ENCODE measurements around the gene SLC13A1. TPM values are rescaled to one million over a fixed set of nuclear protein-coding genes. Genes with fewer than 3 reads are reported as not detected.
A peak's percentile ranks its signal among the peaks of the same experiment; 100 is the strongest.
"Not testable (repeated sequence)": the region's sequence is repeated elsewhere in the genome, so short reads cannot be mapped to it uniquely, and the experiment has no call there.

SLC13A1 gene
- total RNA-seq (2014; rRNA removed; shearing (Covaris generic)) = not detected in 2 replicates
- not detected in 2 replicates for polyA plus RNA-seq (2014; cell fraction: nucleus; rRNA removed)

DNA sequence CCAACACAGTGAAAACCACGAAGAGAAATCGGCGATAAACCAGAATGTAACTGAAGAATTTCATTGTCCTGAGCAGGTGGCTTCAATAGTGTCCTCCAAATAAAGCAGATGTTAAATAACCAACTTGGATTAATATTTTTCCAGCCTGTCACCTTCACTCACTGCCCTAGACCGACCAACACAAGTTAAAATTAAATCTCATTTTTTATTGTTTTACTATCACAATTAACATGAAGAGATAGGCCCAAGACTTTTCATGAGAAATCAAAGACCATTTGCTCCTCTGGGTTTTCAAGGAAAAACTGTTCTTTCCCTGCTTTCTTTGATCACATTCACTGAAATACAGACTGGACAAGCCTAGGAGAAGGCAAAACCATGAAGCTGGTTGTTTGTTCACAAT is at the start of gene SLC13A1:
TSS of gene SLC13A1 (minus strand) at position 87 of the 400 bp plus-strand sequence. CDS start at position 64, 23 bp downstream.
- no peak for DNase-seq (ENCODE audit: extremely low read depth, low read depth)

DNA sequence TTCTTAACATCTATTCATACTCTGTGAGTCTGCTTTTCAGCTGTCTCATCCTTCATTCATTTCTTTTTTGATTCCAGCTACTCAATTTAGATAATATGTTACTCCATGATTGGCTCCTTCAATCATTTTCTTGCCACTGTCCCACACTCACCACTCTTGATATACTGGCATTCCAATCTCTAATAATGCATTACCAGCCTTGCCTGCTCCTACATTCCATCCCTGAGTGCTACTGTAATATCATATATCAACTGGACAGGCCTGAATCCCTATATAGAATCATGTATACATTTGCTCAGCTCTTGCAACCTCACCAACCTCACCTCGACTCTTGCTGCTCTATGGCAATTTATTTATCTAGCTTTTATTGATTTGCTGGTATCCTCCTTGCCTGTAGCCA is 45.0 kb upstream of the SLC13A1 start:
- DNase-seq (ENCODE audit: extremely low read depth, low read depth) = no peak

GRCh38 chr7:123242467-123243092 is 42.8 kb upstream of the SLC13A1 start:
- no peak for DNase-seq (ENCODE audit: extremely low read depth, low read depth)

DNA sequence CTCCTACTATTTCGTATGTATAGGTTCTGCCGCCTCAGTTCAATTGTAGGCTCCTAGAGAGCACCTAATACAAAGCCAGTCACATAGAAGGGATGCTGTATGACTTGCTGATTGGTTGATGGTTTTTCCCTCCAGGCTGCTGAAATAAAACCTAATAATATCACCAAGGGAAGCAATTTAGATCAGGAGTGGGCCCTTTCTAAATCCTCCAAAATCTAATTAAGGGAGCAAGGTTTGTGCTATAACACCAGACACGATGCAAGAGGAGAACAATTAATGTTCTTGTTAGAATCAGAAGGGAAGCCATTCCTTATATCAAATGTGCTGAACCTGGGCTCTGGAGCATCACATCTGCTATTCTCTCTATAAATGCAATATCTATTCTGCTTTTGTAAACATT is 42.0 kb upstream of the SLC13A1 start:
- no peak for DNase-seq (ENCODE audit: extremely low read depth, low read depth)

DNA sequence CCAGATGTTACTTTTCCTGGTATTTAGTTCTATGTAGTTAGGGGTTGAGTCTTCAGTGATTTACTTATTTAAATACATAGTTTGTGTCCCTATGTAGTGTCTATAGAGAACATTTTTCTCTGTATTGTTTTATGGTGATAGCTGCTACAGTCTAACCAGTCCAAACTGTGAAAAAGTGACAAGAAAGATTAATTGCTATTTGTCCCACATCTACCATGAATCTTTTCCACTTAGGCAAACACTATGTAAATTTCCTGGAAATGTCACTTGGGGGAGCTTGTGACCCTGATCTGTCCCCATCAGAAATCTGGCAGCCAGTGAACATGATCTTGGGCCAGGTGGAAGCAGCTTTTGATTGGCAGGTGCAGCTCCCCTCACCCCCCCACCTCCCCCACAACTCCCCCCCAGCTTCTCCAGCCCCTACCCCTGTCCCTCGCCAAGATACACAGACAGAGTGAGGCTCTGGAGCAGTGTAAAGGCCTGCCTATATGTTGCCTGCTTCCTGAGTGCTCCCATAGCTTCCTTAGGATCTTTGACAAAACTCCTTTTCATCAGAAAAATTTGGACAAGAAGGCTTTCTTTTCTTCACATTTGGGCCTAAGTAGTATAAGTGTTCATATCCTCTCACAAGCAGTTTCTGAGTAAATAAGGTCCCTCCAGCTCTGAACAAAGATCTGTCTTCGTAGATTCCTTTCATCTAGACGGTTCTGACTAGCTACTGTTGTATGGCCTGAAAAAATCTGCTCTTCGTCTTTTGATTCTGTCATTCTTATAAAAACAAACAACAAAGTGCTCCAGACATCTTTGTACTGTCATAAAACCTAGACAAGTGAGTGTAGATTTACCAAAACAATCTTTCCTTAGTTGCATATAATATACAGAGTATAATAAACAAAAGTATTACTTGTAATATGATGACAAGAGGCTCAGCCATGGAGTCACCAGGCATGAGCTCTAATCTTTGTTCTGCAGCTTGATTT is 31.5 kb upstream of the SLC13A1 start:
- no peak for DNase-seq (ENCODE audit: extremely low read depth, low read depth)

DNA sequence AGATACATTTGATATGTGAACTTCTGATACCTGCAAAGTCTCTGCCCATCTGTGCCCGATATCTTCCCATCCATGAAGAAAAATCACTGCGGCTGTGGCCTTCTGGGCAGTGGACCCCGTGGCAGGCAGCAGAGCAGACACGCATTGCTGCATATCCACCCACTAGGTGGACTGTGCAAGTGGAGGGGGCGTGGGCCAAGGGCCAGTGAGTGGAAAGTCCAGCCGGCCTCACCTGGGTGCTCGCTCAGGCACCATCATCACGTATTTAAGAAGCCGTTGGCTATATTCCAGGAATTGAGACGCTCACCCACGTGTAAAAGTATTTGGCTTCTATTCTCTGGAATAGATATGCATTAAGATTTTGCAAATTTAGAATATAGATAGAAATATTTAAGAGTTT is 30.8 kb upstream of the SLC13A1 start:
- no peak for DNase-seq (ENCODE audit: extremely low read depth, low read depth)

DNA sequence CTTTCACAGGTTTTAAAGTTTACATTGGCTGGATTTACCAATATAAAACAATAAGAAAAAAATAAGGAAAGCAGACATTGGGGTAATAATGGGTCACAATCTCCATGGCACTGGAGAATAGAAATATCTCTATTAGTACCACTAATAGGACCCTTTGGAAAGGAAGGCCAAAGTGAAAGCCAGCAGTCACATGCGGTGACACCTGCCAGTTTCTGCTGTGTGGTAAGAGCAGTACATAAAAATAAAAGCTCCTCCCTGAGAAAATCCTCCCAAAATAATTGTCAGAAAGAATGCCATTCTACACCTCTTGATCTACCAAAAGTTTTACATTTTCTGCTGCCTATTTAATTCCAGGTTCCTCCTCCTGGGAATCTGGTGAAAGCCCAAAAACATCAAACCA is 30.4 kb upstream of the SLC13A1 start:
- DNase-seq (ENCODE audit: extremely low read depth, low read depth) = no peak

GRCh38 chr7:123229426-123229825 is 29.7 kb upstream of the SLC13A1 start:
- peak; percentile 9 for DNase-seq (ENCODE audit: extremely low read depth, low read depth)

GRCh38 chr7:123227666-123228065 is 27.9 kb upstream of the SLC13A1 start:
- not testable (repeated sequence) for DNase-seq (ENCODE audit: extremely low read depth, low read depth)

- no peak for DNase-seq (ENCODE audit: extremely low read depth, low read depth)
Observed at GRCh38 chr7:123220396-123220795, 20.6 kb upstream of the SLC13A1 start.

DNA sequence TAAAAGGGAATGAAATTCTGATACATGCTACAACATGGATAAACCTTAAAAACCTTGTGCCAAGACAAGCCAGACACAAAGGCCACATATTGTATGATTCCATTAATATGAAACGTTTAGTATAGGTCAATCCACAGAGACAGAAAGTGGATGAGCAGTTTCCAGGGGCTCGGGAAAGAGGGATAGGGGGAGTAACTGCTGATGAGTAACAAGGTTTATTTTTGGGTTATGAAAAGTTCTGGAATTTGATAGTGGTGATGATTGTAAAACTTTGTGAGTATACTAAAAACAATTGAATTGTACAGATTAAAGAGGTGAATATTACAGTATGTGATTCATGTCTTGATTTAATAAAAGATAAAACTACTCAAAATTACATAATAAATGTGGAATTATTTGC is 19.1 kb upstream of the SLC13A1 start:
- DNase-seq (ENCODE audit: extremely low read depth, low read depth) = no peak

DNA sequence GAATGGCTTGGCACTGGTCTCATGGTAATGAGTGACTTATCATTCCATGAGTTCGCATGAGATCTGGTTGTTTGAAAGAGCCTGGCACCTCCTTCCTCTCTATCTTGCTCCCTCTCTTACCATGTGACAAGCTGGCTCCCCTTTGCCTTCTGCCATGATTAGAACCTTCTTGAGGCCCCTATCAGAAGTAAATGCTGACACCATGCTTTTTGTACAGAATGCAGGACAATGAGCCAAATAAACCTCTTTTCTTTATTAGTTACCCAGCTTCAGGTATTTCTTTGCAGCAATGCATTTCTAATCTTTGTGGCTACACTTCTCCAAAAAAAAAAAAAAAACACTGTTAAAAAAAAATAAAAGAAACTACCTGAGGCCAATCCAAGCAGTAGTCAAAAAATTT is 17.1 kb upstream of the SLC13A1 start:
- DNase-seq (ENCODE audit: extremely low read depth, low read depth) = no peak

- DNase-seq (ENCODE audit: extremely low read depth, low read depth) = no peak
Observed at GRCh38 chr7:123215350-123215749, 15.6 kb upstream of the SLC13A1 start.

DNA sequence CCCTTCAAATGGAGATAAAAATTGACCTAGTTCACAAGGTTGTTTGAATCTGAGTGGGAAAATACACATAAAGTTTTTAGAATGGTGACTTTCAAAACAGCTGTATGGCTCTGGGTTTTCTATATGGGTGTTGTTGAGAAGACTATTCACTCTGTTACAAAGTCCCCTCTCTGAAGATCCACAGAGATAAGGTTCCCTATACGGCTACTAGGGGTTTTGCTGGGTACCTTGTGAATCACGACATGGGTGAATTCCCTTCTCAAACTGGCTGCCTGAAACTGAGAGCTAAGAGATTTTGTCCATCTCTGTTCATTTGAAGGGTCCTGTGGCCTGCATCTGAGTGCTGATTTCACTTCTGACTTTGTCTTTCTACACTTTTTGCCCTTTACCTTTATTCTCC is 11.8 kb upstream of the SLC13A1 start:
- DNase-seq (ENCODE audit: extremely low read depth, low read depth) = no peak

GRCh38 chr7:123210986-123211385 is 11.2 kb upstream of the SLC13A1 start:
- DNase-seq (ENCODE audit: extremely low read depth, low read depth) = no peak

DNA sequence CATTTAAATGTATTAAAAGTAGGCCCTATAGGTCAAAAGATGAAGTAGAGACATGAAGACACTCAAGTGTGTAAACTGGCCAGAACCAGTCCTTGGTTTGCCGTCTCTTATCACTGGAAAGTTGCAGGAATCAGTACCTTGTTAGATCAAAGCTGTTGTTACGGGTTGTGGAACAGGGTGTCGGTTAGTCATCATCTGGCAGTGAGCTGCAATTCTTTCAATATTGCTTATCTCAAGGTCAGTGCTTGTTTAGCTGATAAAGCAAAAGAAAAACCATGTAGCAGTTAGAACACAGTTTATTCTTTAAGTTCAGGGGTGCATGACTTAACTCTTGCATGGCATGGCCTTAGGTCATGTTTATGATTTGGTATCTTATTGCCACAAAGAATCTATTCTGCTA is 10.0 kb upstream of the SLC13A1 start:
- DNase-seq (ENCODE audit: extremely low read depth, low read depth) = no peak

GRCh38 chr7:123208793-123209192 is 9.0 kb upstream of the SLC13A1 start:
- DNase-seq (ENCODE audit: extremely low read depth, low read depth) = peak; percentile 48

GRCh38 chr7:123204206-123204835 is 4.6 kb upstream of the SLC13A1 start:
- no peak for DNase-seq (ENCODE audit: extremely low read depth, low read depth)

DNA sequence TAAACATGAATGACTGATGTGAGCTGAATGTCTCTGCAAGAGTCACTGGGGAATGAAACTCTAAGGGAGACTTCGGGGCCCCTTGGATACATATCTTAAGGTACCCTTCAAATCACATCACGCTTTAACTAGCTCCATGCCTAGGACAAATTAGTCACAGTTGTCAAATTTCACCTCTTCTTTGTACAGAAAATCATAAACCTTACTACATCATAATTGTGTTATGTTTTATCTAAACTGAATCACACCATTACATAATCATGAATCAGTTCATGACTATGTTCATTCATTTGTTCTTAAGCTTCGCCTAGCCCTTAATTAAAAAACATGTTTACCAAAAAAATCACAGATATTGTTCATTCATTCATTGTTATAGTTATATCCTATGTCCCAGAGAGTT is 2.1 kb upstream of the SLC13A1 start:
- DNase-seq (ENCODE audit: extremely low read depth, low read depth) = no peak

DNA sequence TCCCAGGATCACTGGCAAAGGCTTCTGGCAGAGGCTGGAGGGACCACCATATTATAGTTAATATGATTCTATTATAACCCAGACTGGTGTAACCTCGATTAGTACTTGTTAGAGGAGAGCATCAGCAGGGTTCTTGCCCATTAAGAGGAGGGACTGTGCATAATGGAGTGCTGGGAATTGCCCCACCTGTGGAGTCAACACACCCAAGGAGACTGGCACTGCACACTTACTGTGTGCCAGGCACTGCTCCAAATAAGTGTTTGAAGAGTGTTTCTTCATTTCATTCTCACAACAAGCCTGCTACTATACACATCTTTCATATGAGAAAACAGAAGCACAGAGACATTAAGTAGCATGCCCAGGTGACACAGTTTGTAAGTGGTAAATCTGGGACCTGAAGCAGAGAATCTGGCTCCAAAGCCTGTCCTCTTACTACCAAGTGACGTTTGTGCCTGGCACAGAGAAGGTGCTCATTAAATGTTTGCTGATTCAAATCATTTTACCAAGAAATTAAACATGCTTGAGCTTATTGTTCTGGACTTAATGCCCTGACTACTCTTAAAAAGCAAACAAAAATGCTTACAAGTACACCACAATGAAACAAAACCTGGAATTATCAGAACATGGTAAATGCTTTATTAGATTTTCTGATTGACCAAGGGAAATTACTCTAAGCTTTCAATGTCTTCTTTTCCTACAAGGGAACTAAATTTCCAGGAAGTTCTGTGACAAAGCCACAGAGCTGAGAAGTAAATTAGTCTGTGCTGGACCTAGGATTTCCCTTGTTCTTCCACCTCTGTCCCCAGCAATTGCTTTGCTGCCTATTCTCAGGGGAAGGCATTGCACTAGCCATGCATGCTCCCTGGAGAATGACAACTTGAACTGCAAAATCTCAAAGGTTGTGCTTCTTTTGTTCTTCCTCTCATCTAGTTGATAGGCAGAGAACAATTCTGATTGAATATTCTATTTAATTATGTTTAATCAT is 809 bp downstream of the SLC13A1 start:
- DNase-seq (ENCODE audit: extremely low read depth, low read depth) = no peak

All from NCI-H460 (cell line).